Transverse colon (tissue), 4 donors: ENCODE data around the gene SARDH. TPM values are rescaled to one million over a fixed set of nuclear protein-coding genes. Genes with fewer than 3 reads are reported as not detected.

Experiments
- DNase-seq: peaks from one replicate; pipeline ENCODE4 v3.0.0-alpha.2; 2019
- H3K27ac ChIP-seq, 4 donors: fragments of 200-600 bp; sonication (generic); 2 replicates each; pipeline ENCODE4 v1.5.1; 2016 to 2018; ENCODE audit warnings: inconsistent platforms in 4 of 4
- H3K27me3 ChIP-seq: fragments of 200-600 bp; sonication (generic); 2 replicates; pipeline ENCODE4 v1.5.1; 2017; ENCODE audit warnings: inconsistent platforms
- H3K36me3 ChIP-seq, 4 donors: fragments of 200-600 bp; sonication (generic); 2 replicates each; pipeline ENCODE4 v1.5.1; 2017 to 2019; ENCODE audit warnings: inconsistent platforms in 4 of 4
- H3K4me1 ChIP-seq, 4 donors: fragments of 200-600 bp; sonication (generic); 2 replicates each; pipeline ENCODE4 v1.5.1; 2017 to 2020; ENCODE audit warnings: inconsistent platforms in 4 of 4
- H3K4me3 ChIP-seq, 4 donors: fragments of 200-600 bp; sonication (generic); 1 replicate in 1 of 4; 2 replicates in 3 of 4; pipeline versions ENCODE4 v1.5.1 to v1.6.1; 2017 to 2019; ENCODE audit warnings: inconsistent platforms in 4 of 4
- H3K9me3 ChIP-seq, 2 donors: fragments of 200-600 bp; sonication (generic); 2 replicates each; pipeline ENCODE4 v1.5.1; 2017 to 2019; ENCODE audit warnings: inconsistent platforms in 2 of 2
- CTCF ChIP-seq, 5 experiments: fragments of 200-600 bp in 3 of 5; fragments of 450-650 bp in 2 of 5; sonication (generic) in 3 of 5; IDR thresholded peaks; 1 replicate in 2 of 5; 2 replicates in 3 of 5; pipeline ENCODE4 v1.5.1; 2016 to 2017; ENCODE audit warnings: antibody characterized with exemption in 5 of 5, inconsistent platforms in 3 of 5, mild to moderate bottlenecking in 2 of 5, moderate library complexity in 1 of 5
- EP300 ChIP-seq: sonication (generic); formaldehyde crosslinking; IDR thresholded peaks from one replicate; pipeline ENCODE4 v1.6.1; 2017; ENCODE audit warnings: antibody characterized with exemption, low read depth
- POLR2A ChIP-seq: fragments of 450-650 bp; IDR thresholded peaks from one replicate; pipeline ENCODE4 v1.6.1; 2016; ENCODE audit warnings: antibody characterized with exemption, mild to moderate bottlenecking, moderate library complexity
- POLR2AphosphoS5 ChIP-seq, 3 donors: sonication (generic); formaldehyde crosslinking; IDR thresholded peaks; one replicate each; pipeline ENCODE4 v1.6.1; 2016; ENCODE audit warnings: antibody characterized with exemption in 3 of 3
- WGBS, 2 donors: methylation state at CpG; one replicate each; pipeline ENCODE4 v1.1.5; 2018; ENCODE audit warnings: low coverage in 1 of 2; 5-methylcytosine and 5-hydroxymethylcytosine counted together
- in situ Hi-C, 4 donors: fragments of 200-750 bp; cut with MboI; loops; one replicate each; pipeline versions ENCODE4 v1.15.0 to v1.15.1; 2017; ENCODE audit warnings: low sequenced_read_pairs in 3 of 4, low pct_ligation_motif_present in 1 of 4, low pct_unique_long_range_greater_than_20kb in 1 of 4
- intact Hi-C: fragments of 100-400 bp; cut with DNase I; formaldehyde crosslinking; loops from one replicate; pipeline ENCODE4 v1.15.1; 2023; ENCODE audit warnings: low total_unique reads
- total RNA-seq, 4 donors: library from RNA; depleted of rRNA; stranded (reverse); fragments of >200 nt; gene quantifications; one replicate each; pipeline ENCODE4 v1.1.0, GENCODE V29; 2016

The SARDH gene
- total RNA-seq, 4 donors from 2014 or later, result 0.68 to 1.1 (median 0.95) TPM; not detected in 1

GRCh38 chr9:133615186-133615585 lies 123.0 kb downstream of the SARDH start:
- H3K27me3 ChIP-seq, result peaks cover 61% of the 10 kb centered on the region
- no peaks in the 10 kb centered on the region for H3K9me3 ChIP-seq
- no peak overlapping the region for H3K4me3 ChIP-seq
- in situ Hi-C loops, result no loop called here
- TF ChIP-seq EP300 (no peak), POLR2AphosphoS5 (IDR thresholded peaks at IDR 0.05) (no peak), CTCF (IDR thresholded peaks at IDR 0.05) (no peak), POLR2A (no peak)
- no peaks in the 10 kb centered on the region for H3K4me1 ChIP-seq
- no peak for DNase-seq
- H3K36me3 ChIP-seq, result no peaks in the 10 kb centered on the region
- 42% methylated on average over 16 of the region's 16 CpGs; no CpG with 5 or more reads in 1 of the 2 donors for WGBS, 2 donors
- no peak overlapping the region for H3K27ac ChIP-seq
- intact Hi-C loops, result no loop called here

GRCh38 chr9:133614678-133615077 lies 123.5 kb downstream of the SARDH start:
- intact Hi-C loops, result no loop called here
- Histone ChIP-seq H3K27ac (no peak overlapping the region), H3K4me3 (no peak overlapping the region), H3K9me3 (no peaks in the 10 kb centered on the region), H3K27me3 (peaks cover 66% of the 10 kb centered on the region), H3K36me3 (no peaks in the 10 kb centered on the region), H3K4me1 (no peaks in the 10 kb centered on the region)
- WGBS, 2 donors, result 40 to 59% methylated on average over 1 to 5 of the region's 5 CpGs
- DNase-seq, result no peak
- in situ Hi-C loops, result no loop called here
- TF ChIP-seq CTCF (IDR thresholded peaks at IDR 0.05) (no peak), POLR2A (no peak), POLR2AphosphoS5 (IDR thresholded peaks at IDR 0.05) (no peak), EP300 (no peak)

GRCh38 chr9:133614056-133614455 lies 124.1 kb downstream of the SARDH start:
- peaks cover 68% of the 10 kb centered on the region for H3K27me3 ChIP-seq
- H3K36me3 ChIP-seq, result no peaks in the 10 kb centered on the region
- WGBS, 2 donors, result 60 to 73% methylated on average over 1 to 10 of the region's 10 CpGs
- no peaks in the 10 kb centered on the region for H3K9me3 ChIP-seq
- H3K4me1 ChIP-seq, result no peaks in the 10 kb centered on the region
- intact Hi-C loops (no loop called here), in situ Hi-C loops (no loop called here)
- TF ChIP-seq EP300, result no peak
- DNase-seq, result no peak
- no peak overlapping the region for H3K27ac ChIP-seq
- H3K4me3 ChIP-seq, result no peak overlapping the region

Other genes with a start within 250 kb of the SARDH start
- not detected for gene MYMK, start 213.4 kb downstream of the SARDH start, total RNA-seq
- 1 to 10 TPM in 2 of 4 donors, under 1 TPM in 2; 0.64 to 2.4 (median 1.5) TPM for gene ADAMTSL2, start 203.6 kb downstream of the SARDH start, total RNA-seq
- under 1 TPM in 1 of 4 donors, not detected in 3; 0.64 TPM for gene FAM163B, start 129.0 kb downstream of the SARDH start, total RNA-seq
- not detected for gene DBH, start 102.0 kb downstream of the SARDH start, total RNA-seq